Transverse colon (tissue), 4 donors: ENCODE data around the gene BAG5.

Experiments
- EP300 ChIP-seq: sonication (generic); formaldehyde crosslinking; IDR thresholded peaks from one replicate; pipeline ENCODE4 v1.6.1; 2017; ENCODE audit warnings: antibody characterized with exemption, low read depth
- POLR2A ChIP-seq: fragments of 450-650 bp; IDR thresholded peaks from one replicate; pipeline ENCODE4 v1.6.1; 2016; ENCODE audit warnings: antibody characterized with exemption, mild to moderate bottlenecking, moderate library complexity
- POLR2AphosphoS5 ChIP-seq, 3 donors: sonication (generic); formaldehyde crosslinking; IDR thresholded peaks; one replicate each; pipeline ENCODE4 v1.6.1; 2016; ENCODE audit warnings: antibody characterized with exemption in 3 of 3
- TF ChIP-seq, protein P1 (sequence below), 5 experiments: fragments of 200-600 bp in 3 of 5; fragments of 450-650 bp in 2 of 5; sonication (generic) in 3 of 5; IDR thresholded peaks; 1 replicate in 2 of 5; 2 replicates in 3 of 5; pipeline ENCODE4 v1.5.1; 2016 to 2017; ENCODE audit warnings: antibody characterized with exemption in 5 of 5, inconsistent platforms in 3 of 5, mild to moderate bottlenecking in 2 of 5, moderate library complexity in 1 of 5

- TF ChIP-seq, protein P1, sequence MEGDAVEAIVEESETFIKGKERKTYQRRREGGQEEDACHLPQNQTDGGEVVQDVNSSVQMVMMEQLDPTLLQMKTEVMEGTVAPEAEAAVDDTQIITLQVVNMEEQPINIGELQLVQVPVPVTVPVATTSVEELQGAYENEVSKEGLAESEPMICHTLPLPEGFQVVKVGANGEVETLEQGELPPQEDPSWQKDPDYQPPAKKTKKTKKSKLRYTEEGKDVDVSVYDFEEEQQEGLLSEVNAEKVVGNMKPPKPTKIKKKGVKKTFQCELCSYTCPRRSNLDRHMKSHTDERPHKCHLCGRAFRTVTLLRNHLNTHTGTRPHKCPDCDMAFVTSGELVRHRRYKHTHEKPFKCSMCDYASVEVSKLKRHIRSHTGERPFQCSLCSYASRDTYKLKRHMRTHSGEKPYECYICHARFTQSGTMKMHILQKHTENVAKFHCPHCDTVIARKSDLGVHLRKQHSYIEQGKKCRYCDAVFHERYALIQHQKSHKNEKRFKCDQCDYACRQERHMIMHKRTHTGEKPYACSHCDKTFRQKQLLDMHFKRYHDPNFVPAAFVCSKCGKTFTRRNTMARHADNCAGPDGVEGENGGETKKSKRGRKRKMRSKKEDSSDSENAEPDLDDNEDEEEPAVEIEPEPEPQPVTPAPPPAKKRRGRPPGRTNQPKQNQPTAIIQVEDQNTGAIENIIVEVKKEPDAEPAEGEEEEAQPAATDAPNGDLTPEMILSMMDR (IDR thresholded peaks at IDR 0.05) = no peak
- TF ChIP-seq POLR2A = no peak
- no peak for TF ChIP-seq POLR2AphosphoS5 (IDR thresholded peaks at IDR 0.05)
- TF ChIP-seq EP300 = no peak
Observed at GRCh38 chr14:103540821-103541708, 21.4 kb downstream of the BAG5 start.
